Colonic mucosa (tissue), 4 donors: ENCODE measurements around the gene HELZ. TPM values are rescaled to one million over a fixed set of nuclear protein-coding genes. Genes with fewer than 3 reads are reported as not detected.

Experiments
- DNase-seq: peaks from one replicate; pipeline ENCODE4 v3.0.0-alpha.2; 2020
- H3K27ac ChIP-seq: fragments of 200-600 bp; one replicate; pipeline ENCODE4 v1.8.0; 2021
- H3K27me3 ChIP-seq: fragments of 200-600 bp; one replicate; pipeline ENCODE4 v1.8.0; 2021
- H3K36me3 ChIP-seq: fragments of 200-600 bp; one replicate; pipeline ENCODE4 v1.8.0; 2021
- H3K4me1 ChIP-seq: fragments of 200-600 bp; one replicate; pipeline ENCODE4 v1.8.0; 2021; ENCODE audit warnings: mild to moderate bottlenecking
- H3K4me3 ChIP-seq: fragments of 200-600 bp; one replicate; pipeline ENCODE4 v1.8.0; 2021
- H3K9ac ChIP-seq, 2 donors: one replicate each; pipeline ENCODE4 v1.7.0; 2013; ENCODE audit warnings: control low read depth in 2 of 2, low read depth in 2 of 2, low read length in 2 of 2
- H3K9me3 ChIP-seq: fragments of 200-600 bp; one replicate; pipeline ENCODE4 v1.8.0; 2021
- CTCF ChIP-seq: fragments of 200-600 bp; IDR thresholded peaks from one replicate; pipeline ENCODE4 v1.8.0; 2022; ENCODE audit warnings: antibody characterized with exemption, mild to moderate bottlenecking
- intact Hi-C: fragments of 100-400 bp; cut with DNase I; formaldehyde crosslinking; loops from one replicate; pipeline ENCODE4 v1.14.1; 2022
- total RNA-seq, 2 donors: library from RNA; stranded (reverse); fragmentation: NEBNext Ultra II Directional in 1 of 2; extraction: Animal tissue kit (Norgen Biotek cat#: 25700) in 1 of 2; gene quantifications; one replicate each; pipeline ENCODE4 v1.2.1, GENCODE V29; 2021
- donor health status: healthy.
- donor health status: DM: no; HTN: no; CAD: no.
- donor health status: DM: no; HTN: no; CAD: no.

HELZ gene
- total RNA-seq, 2 donors from 2014 or later: 38.6 to 55.9 TPM

- H3K9me3 ChIP-seq: no peaks in the 10 kb centered on the region
- H3K27ac ChIP-seq: no peak overlapping the region
- H3K4me3 ChIP-seq: no peak overlapping the region
- intact Hi-C loops: no loop called here
- H3K27me3 ChIP-seq: no peaks in the 10 kb centered on the region
- no peak for DNase-seq
- H3K4me1 ChIP-seq: no peaks in the 10 kb centered on the region
- TF ChIP-seq CTCF: no peak
- H3K36me3 ChIP-seq: peaks cover 14% of the 10 kb centered on the region
- H3K9ac ChIP-seq: no peak overlapping the region
Measured at GRCh38 chr17:67165201-67165600, 79.8 kb downstream of the HELZ start.

- no peaks in the 10 kb centered on the region for H3K27me3 ChIP-seq
- no peak overlapping the region for H3K27ac ChIP-seq
- no peaks in the 10 kb centered on the region for H3K4me1 ChIP-seq
- no peak overlapping the region for H3K4me3 ChIP-seq
- DNase-seq: no peak
- no peak for TF ChIP-seq CTCF
- intact Hi-C loops: no loop called here
- H3K9me3 ChIP-seq: no peaks in the 10 kb centered on the region
- peaks cover 17% of the 10 kb centered on the region for H3K36me3 ChIP-seq
- H3K9ac ChIP-seq: no peak overlapping the region
Measured at GRCh38 chr17:67164302-67164701, 80.7 kb downstream of the HELZ start.

- H3K27ac ChIP-seq: no peak overlapping the region
- no peaks in the 10 kb centered on the region for H3K9me3 ChIP-seq
- H3K9ac ChIP-seq: no peak overlapping the region
- no peaks in the 10 kb centered on the region for H3K4me1 ChIP-seq
- H3K36me3 ChIP-seq: peaks cover 17% of the 10 kb centered on the region
- no peak overlapping the region for H3K4me3 ChIP-seq
- intact Hi-C loops: no loop called here
- DNase-seq: no peak
- TF ChIP-seq CTCF: no peak
- no peaks in the 10 kb centered on the region for H3K27me3 ChIP-seq
Measured at GRCh38 chr17:67162771-67163170, 82.2 kb downstream of the HELZ start.

GRCh38 chr17:67161573-67161972 is 83.4 kb downstream of the HELZ start:
- Histone ChIP-seq H3K9ac (no peak overlapping the region), H3K9me3 (no peaks in the 10 kb centered on the region), H3K4me3 (no peak overlapping the region), H3K36me3 (peaks cover 13% of the 10 kb centered on the region), H3K27ac (no peak overlapping the region), H3K4me1 (no peaks in the 10 kb centered on the region), H3K27me3 (no peaks in the 10 kb centered on the region)
- no peak for TF ChIP-seq CTCF
- intact Hi-C loops: no loop called here
- no peak for DNase-seq

GRCh38 chr17:67160791-67161190 is 84.2 kb downstream of the HELZ start:
- no peak overlapping the region for H3K9ac ChIP-seq

More at GRCh38 chr17:67160791-67161190, 84.2 kb downstream of the HELZ start:
- intact Hi-C loops: no loop called here
- no peak for TF ChIP-seq CTCF
- no peak overlapping the region for H3K27ac ChIP-seq
- H3K36me3 ChIP-seq: peaks cover 10% of the 10 kb centered on the region
- H3K9me3 ChIP-seq: no peaks in the 10 kb centered on the region
- H3K27me3 ChIP-seq: no peaks in the 10 kb centered on the region
- DNase-seq: no peak
- no peaks in the 10 kb centered on the region for H3K4me1 ChIP-seq
- H3K4me3 ChIP-seq: no peak overlapping the region
